Endothelial cell of umbilical vein (primary cell): Measurements from ENCODE around the gene MNT. TPM values are rescaled to one million over a fixed set of nuclear protein-coding genes. Genes with fewer than 3 reads are reported as not detected.

Experiments
- BruUV-seq: library from RNA; stranded (reverse); fragments of 400-500 nt; replicated peaks from 2 replicates; lab custom pipeline; 2021; lab: Mats Ljungman, UMichigan
- CTCF ChIA-PET: fragments of 300-600, 350-600 bp; sonication (Branson Sonifier 250); formaldehyde crosslinking; loops from one replicate; lab custom pipeline; 2021; ENCODE audit warnings: antibody characterized with exemption, inconsistent platforms; lab: Charles Lee
- POLR2A ChIA-PET: fragments of 300-600, 350-600 bp; sonication (Branson Sonifier 250); formaldehyde crosslinking; loops from one replicate; lab custom pipeline; 2021; ENCODE audit warnings: antibody characterized with exemption, inconsistent platforms; lab: Charles Lee
- DNase-seq: peaks from one replicate; pipeline ENCODE4 v3.0.0-alpha.2; 2011; ENCODE audit warnings: low read depth, low spot score
- FAIRE-seq: peaks from 2 replicates; lab custom pipeline; 2011; peaks lifted over from hg19 to GRCh38; lab: Jason Lieb, UNC
- H2AFZ ChIP-seq: 2 replicates; pipeline ENCODE4 v1.6.0; 2012; ENCODE audit warnings: low read depth, low read length, control low read depth, inconsistent platforms
- H3K27ac ChIP-seq: 2 replicates; pipeline ENCODE4 v1.5.1; 2011; ENCODE audit warnings: low read depth, mild to moderate bottlenecking, control low read depth, low read length, moderate library complexity; ENCODE audit not compliant: insufficient read depth
- H3K27me3 ChIP-seq, 2 experiments: 2 replicates each; pipeline versions ENCODE4 v1.6.0 to v1.6.1; 2011; ENCODE audit warnings: low read length in 2 of 2, mixed read lengths in 1 of 2; ENCODE audit not compliant: control insufficient read depth in 2 of 2, insufficient read depth in 2 of 2
- H3K36me3 ChIP-seq, 2 experiments: 2 replicates in 1 of 2; 3 replicates in 1 of 2; pipeline ENCODE4 v1.5.1; 2011; ENCODE audit warnings: low read length in 2 of 2, mild to moderate bottlenecking in 1 of 2, moderate library complexity in 1 of 2; ENCODE audit not compliant: control insufficient read depth in 2 of 2, insufficient read depth in 2 of 2; ENCODE audit errors: extremely low read depth in 1 of 2
- H3K4me1 ChIP-seq: 3 replicates; pipeline ENCODE4 v1.5.1; 2011; ENCODE audit warnings: mild to moderate bottlenecking, low read length; ENCODE audit not compliant: control insufficient read depth, insufficient read depth; ENCODE audit errors: extremely low read depth
- H3K4me2 ChIP-seq: 2 replicates; pipeline ENCODE4 v1.6.1; 2011; ENCODE audit warnings: low read length, control low read depth, mixed read lengths; ENCODE audit not compliant: insufficient read depth
- H3K4me3 ChIP-seq, 3 experiments: fragments of 200-600 bp in 1 of 3; sonication (generic), shearing (Covaris generic) in 1 of 3; replicated peaks in 1 of 3; 2 replicates each; pipeline ENCODE4 v1.5.1; 2011 to 2016; ENCODE audit warnings: control low read depth in 3 of 3, low read length in 3 of 3, mild to moderate bottlenecking in 2 of 3, inconsistent platforms in 1 of 3, low read depth in 1 of 3, moderate library complexity in 1 of 3; ENCODE audit not compliant: insufficient read depth in 1 of 3
- H3K79me2 ChIP-seq: 2 replicates; pipeline ENCODE4 v1.6.0; 2012; ENCODE audit warnings: low read length, inconsistent platforms; ENCODE audit not compliant: control insufficient read depth, insufficient read depth
- H3K9ac ChIP-seq: replicated peaks from 2 replicates; pipeline ENCODE3; 2011; ENCODE audit warnings: low read length, control low read depth; ENCODE audit not compliant: insufficient read depth; ENCODE audit errors: extremely low read depth
- H3K9me1 ChIP-seq: replicated peaks from 3 replicates; pipeline ENCODE4 v1.6.0; 2011; ENCODE audit warnings: mild to moderate bottlenecking, low read length; ENCODE audit not compliant: control insufficient read depth, insufficient read depth; ENCODE audit errors: extremely low read depth
- H3K9me3 ChIP-seq: replicated peaks from 2 replicates; pipeline ENCODE4 v1.5.1; 2012; ENCODE audit warnings: low read length, inconsistent platforms; ENCODE audit not compliant: control insufficient read depth, insufficient read depth
- H4K20me1 ChIP-seq: replicated peaks from 2 replicates; pipeline ENCODE3; 2011; ENCODE audit warnings: mild to moderate bottlenecking, low read length; ENCODE audit not compliant: control insufficient read depth, insufficient read depth; ENCODE audit errors: extremely low read depth
- CTCF ChIP-seq, 2 donors: IDR thresholded peaks; 1 replicate in 1 of 2; 2 replicates in 1 of 2; pipeline ENCODE4 v1.5.1; 2011; ENCODE audit warnings: low read length in 2 of 2, mild to moderate bottlenecking in 2 of 2, moderate library complexity in 2 of 2, control low read depth in 1 of 2, inconsistent platforms in 1 of 2, low read depth in 1 of 2; ENCODE audit not compliant: insufficient read depth in 1 of 2; ENCODE audit errors: extremely low read depth in 1 of 2
- EZH2 ChIP-seq: IDR thresholded peaks from 2 replicates; pipeline ENCODE4 v1.6.1; 2012; ENCODE audit warnings: borderline replicate concordance, low read depth, mild to moderate bottlenecking, moderate library complexity, low read length, inconsistent platforms; ENCODE audit not compliant: severe bottlenecking
- FOS ChIP-seq: IDR thresholded peaks from 2 replicates; pipeline ENCODE4 v1.6.1; 2011; ENCODE audit warnings: mild to moderate bottlenecking, low read length, moderate library complexity, borderline replicate concordance; ENCODE audit not compliant: insufficient read depth
- GATA2 ChIP-seq: IDR thresholded peaks from 2 replicates; pipeline ENCODE4 v1.7.0; 2011; ENCODE audit warnings: low read depth, mild to moderate bottlenecking, moderate library complexity, mixed read lengths, low read length; ENCODE audit not compliant: insufficient read length, insufficient read depth
- JUN ChIP-seq: IDR thresholded peaks from 2 replicates; pipeline ENCODE4 v1.6.1; 2011; ENCODE audit warnings: borderline replicate concordance, low read depth; ENCODE audit not compliant: insufficient read length, insufficient read depth
- MAX ChIP-seq: IDR thresholded peaks from 2 replicates; pipeline ENCODE4 v1.6.1; 2011; ENCODE audit not compliant: insufficient read depth, insufficient read length
- MYC ChIP-seq: IDR thresholded peaks from one replicate; pipeline ENCODE4 v1.6.1; 2011; ENCODE audit warnings: mild to moderate bottlenecking, low read depth, low read length
- POLR2A ChIP-seq: IDR thresholded peaks from 2 replicates; pipeline ENCODE4 v1.6.1; 2012; ENCODE audit warnings: low read depth, mild to moderate bottlenecking, control low read depth, low read length
- POLR2AphosphoS5 ChIP-seq: IDR thresholded peaks from 2 replicates; pipeline ENCODE4 v1.6.1; 2012; ENCODE audit warnings: low read depth, mild to moderate bottlenecking, control low read depth, low read length, moderate library complexity; ENCODE audit not compliant: insufficient read depth
- dilution Hi-C: fragments of 300-500 bp; cut with MboI; formaldehyde crosslinking; loops from one replicate; pipeline ENCODE4 v1.15.0; 2019; ENCODE audit warnings: low sequenced_read_pairs; ENCODE audit not compliant: extremely low pct_ligation_motif_present
- intact Hi-C: fragments of 100-400 bp; cut with micrococcal nuclease; formaldehyde crosslinking; loops from one replicate; pipeline ENCODE4 v1.10.0; 2022
- polyA plus RNA-seq, 4 experiments: library from polyadenylated mRNA; depleted of rRNA in 3 of 4; stranded (reverse) in 3 of 4; unstranded in 1 of 4; fragments of >200 nt; gene quantifications; 2 replicates each; pipeline versions ENCODE4 v1.2.1 to v1.2.3, GENCODE V29; 2011 to 2012; ENCODE audit warnings: missing spikeins in 1 of 4
- total RNA-seq: library from RNA; stranded (reverse); gene quantifications from 2 replicates; pipeline ENCODE4 v1.2.3, GENCODE V29; 2021

The MNT gene
- total and polyA plus RNA-seq, 2 donors (not counting 3 experiments of a cell fraction or from before 2014, with no cell fraction given), result 4.1 to 21.6 TPM

DNA sequence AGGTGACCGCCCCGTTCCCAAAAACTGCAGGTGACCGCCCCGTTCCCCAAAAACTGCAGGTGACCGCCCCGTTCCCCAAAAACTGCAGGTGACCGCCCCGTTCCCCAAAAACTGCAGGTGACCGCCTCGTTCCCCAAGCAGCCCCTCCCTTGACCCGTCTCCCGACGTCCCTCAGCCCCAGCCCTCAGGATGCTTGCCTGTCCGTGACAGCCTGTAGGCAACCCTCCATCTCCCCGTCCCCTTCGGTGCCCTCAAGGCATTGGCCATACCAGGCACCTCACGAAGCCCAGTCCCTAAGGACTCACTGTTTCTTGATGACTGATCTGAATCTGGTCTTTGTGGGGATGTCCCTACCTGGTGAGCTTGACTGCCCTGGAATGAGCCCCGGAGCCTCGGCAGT lies 38.4 kb downstream of the MNT start:
- no peaks in the 10 kb centered on the region for H3K27me3 ChIP-seq
- H2AFZ ChIP-seq, result no peak overlapping the region
- no peaks in the 10 kb centered on the region for H3K9me3 ChIP-seq
- H3K27ac ChIP-seq, result no peak overlapping the region
- H3K4me2 ChIP-seq, result no peak overlapping the region
- H3K79me2 ChIP-seq, result no peaks in the 10 kb centered on the region
- no peaks in the 10 kb centered on the region for H4K20me1 ChIP-seq
- dilution Hi-C loops, result no loop called here
- no TSS peak for BruUV-seq
- H3K36me3 ChIP-seq, result peaks cover 0 to 24% of the 10 kb centered on the region in 2 experiments
- intact Hi-C loops, result no loop called here
- H3K9ac ChIP-seq, result no peak overlapping the region
- H3K4me1 ChIP-seq, result peaks cover 15% of the 10 kb centered on the region
- no peak for DNase-seq
- H3K9me1 ChIP-seq, result no peaks in the 10 kb centered on the region
- ChIA-PET CTCF (no interaction called here), POLR2A (no interaction called here)
- TF ChIP-seq MAX (no peak), FOS (no peak), JUN (no peak), POLR2A (no peak), EZH2 (no peak)
- no peak overlapping the region for H3K4me3 ChIP-seq
- no peak for FAIRE-seq

GRCh38 chr17:2362016-2362415 lies 38.8 kb downstream of the MNT start:
- Histone ChIP-seq H3K27me3 (no peaks in the 10 kb centered on the region), H3K36me3 (peaks cover 0 to 24% of the 10 kb centered on the region in 2 experiments), H3K79me2 (no peaks in the 10 kb centered on the region), H2AFZ (no peak overlapping the region), H4K20me1 (no peaks in the 10 kb centered on the region), H3K27ac (no peak overlapping the region), H3K4me1 (peaks cover 15% of the 10 kb centered on the region), H3K9me1 (no peaks in the 10 kb centered on the region), H3K4me2 (no peak overlapping the region), H3K9me3 (no peaks in the 10 kb centered on the region), H3K4me3 (no peak overlapping the region), H3K9ac (no peak overlapping the region)
- ChIA-PET CTCF (interaction anchor here (1.0 to 2.3 kb wide), 2 partner anchors 26 to 54 kb away, joined by 3 to 6 read pairs; partner anchors contain the start of gene TSR1), POLR2A (no interaction called here)
- intact Hi-C loops (no loop called here), dilution Hi-C loops (no loop called here)
- BruUV-seq, result no TSS peak
- no peak for FAIRE-seq
- DNase-seq, result no peak
- TF ChIP-seq POLR2AphosphoS5, result no peak
- TF ChIP-seq POLR2A, result no peak
- TF ChIP-seq MYC, result no peak
- no peak for TF ChIP-seq JUN
- no peak for TF ChIP-seq FOS
- TF ChIP-seq CTCF (IDR thresholded peaks at IDR 0.05; ENCODE audit: extremely low read depth in 1 of 2, insufficient read depth in 1 of 2, low read depth in 1 of 2, low read length in 2 of 2), result no peak
- TF ChIP-seq EZH2, result no peak
- no peak for TF ChIP-seq MAX
- no peak for TF ChIP-seq GATA2
